Endothelial cell of umbilical vein (primary cell): ENCODE data around the gene TMEM129.

Source experiments
- EZH2 ChIP-seq: IDR thresholded peaks from 2 replicates; pipeline ENCODE4 v1.6.1; 2012; ENCODE audit warnings: borderline replicate concordance, low read depth, mild to moderate bottlenecking, moderate library complexity, low read length, inconsistent platforms; ENCODE audit not compliant: severe bottlenecking
- JUN ChIP-seq: IDR thresholded peaks from 2 replicates; pipeline ENCODE4 v1.6.1; 2011; ENCODE audit warnings: borderline replicate concordance, low read depth; ENCODE audit not compliant: insufficient read length, insufficient read depth
- POLR2A ChIP-seq: IDR thresholded peaks from 2 replicates; pipeline ENCODE4 v1.6.1; 2012; ENCODE audit warnings: low read depth, mild to moderate bottlenecking, control low read depth, low read length
- POLR2AphosphoS5 ChIP-seq: IDR thresholded peaks from 2 replicates; pipeline ENCODE4 v1.6.1; 2012; ENCODE audit warnings: low read depth, mild to moderate bottlenecking, control low read depth, low read length, moderate library complexity; ENCODE audit not compliant: insufficient read depth
- TF ChIP-seq, protein P1 (sequence below), 2 donors: IDR thresholded peaks; 1 replicate in 1 of 2; 2 replicates in 1 of 2; pipeline ENCODE4 v1.5.1; 2011; ENCODE audit warnings: low read length in 2 of 2, mild to moderate bottlenecking in 2 of 2, moderate library complexity in 2 of 2, control low read depth in 1 of 2, inconsistent platforms in 1 of 2, low read depth in 1 of 2; ENCODE audit not compliant: insufficient read depth in 1 of 2; ENCODE audit errors: extremely low read depth in 1 of 2
- TF ChIP-seq, protein P2 (sequence below): IDR thresholded peaks from 2 replicates; pipeline ENCODE4 v1.6.1; 2011; ENCODE audit not compliant: insufficient read depth, insufficient read length

DNA sequence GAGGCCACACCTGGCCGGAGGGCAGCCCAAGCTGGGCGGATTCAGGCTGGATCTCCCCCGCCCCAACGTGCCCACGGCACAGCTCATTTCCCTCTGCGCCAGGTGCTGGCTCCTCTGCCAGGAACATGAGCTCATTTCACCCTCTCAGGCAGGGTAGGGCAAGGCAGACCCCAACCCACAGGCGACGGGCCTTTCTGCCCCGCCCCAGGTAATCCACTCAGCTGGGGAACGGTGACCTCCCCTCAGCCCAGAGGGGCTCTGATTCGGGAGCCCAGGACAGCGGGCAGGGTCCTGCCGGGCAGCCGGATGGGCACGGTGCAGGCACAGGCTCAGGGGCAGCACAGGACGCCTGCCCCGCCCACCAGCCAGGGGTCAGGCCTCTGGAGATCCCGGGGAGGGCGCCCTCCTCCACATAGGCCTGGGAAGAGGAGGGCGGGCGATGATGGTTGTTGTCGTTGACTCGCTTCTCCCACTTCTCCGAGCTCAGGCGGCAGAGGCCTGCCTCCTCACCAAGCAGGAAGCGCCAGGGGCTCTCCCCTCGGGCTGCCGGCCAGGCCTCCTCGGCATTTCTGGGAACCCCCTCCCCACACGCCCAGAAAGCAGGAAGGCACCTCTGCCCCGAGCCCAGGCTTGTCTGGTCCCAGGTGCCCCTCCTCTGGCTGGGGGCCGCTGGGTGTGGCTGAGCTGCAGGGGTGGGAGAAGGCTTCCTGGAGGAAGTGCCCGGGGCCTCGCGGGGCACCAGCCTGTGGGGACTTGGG is 31.3 kb upstream of the TMEM129 start:
- TF ChIP-seq, protein P1, sequence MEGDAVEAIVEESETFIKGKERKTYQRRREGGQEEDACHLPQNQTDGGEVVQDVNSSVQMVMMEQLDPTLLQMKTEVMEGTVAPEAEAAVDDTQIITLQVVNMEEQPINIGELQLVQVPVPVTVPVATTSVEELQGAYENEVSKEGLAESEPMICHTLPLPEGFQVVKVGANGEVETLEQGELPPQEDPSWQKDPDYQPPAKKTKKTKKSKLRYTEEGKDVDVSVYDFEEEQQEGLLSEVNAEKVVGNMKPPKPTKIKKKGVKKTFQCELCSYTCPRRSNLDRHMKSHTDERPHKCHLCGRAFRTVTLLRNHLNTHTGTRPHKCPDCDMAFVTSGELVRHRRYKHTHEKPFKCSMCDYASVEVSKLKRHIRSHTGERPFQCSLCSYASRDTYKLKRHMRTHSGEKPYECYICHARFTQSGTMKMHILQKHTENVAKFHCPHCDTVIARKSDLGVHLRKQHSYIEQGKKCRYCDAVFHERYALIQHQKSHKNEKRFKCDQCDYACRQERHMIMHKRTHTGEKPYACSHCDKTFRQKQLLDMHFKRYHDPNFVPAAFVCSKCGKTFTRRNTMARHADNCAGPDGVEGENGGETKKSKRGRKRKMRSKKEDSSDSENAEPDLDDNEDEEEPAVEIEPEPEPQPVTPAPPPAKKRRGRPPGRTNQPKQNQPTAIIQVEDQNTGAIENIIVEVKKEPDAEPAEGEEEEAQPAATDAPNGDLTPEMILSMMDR (IDR thresholded peaks at IDR 0.05; ENCODE audit: extremely low read depth in 1 of 2, insufficient read depth in 1 of 2, low read depth in 1 of 2, low read length in 2 of 2), result no peak
- TF ChIP-seq POLR2A (no peak), EZH2 (no peak), JUN (no peak), POLR2AphosphoS5 (no peak)
- TF ChIP-seq, protein P2, sequence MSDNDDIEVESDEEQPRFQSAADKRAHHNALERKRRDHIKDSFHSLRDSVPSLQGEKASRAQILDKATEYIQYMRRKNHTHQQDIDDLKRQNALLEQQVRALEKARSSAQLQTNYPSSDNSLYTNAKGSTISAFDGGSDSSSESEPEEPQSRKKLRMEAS, result no peak
